Prostate gland (tissue), 2 donors: Measurements from ENCODE around the gene ZNF891.

ENCODE experiments used
- CTCF ChIP-seq, 4 experiments: fragments of 200-600 bp in 2 of 4; fragments of 450-650 bp in 2 of 4; sonication (generic) in 2 of 4; IDR thresholded peaks; 1 replicate in 3 of 4; 2 replicates in 1 of 4; pipeline ENCODE4 v1.5.1; 2016 to 2019; ENCODE audit warnings: antibody characterized with exemption in 4 of 4, mild to moderate bottlenecking in 2 of 4, moderate library complexity in 2 of 4
- POLR2A ChIP-seq: fragments of 450-650 bp; IDR thresholded peaks from one replicate; pipeline ENCODE4 v1.6.1; 2016; ENCODE audit warnings: antibody characterized with exemption, mild to moderate bottlenecking

GRCh38 chr12:133106253-133106652 lies 23.8 kb downstream of the ZNF891 start:
- no peak for TF ChIP-seq CTCF (IDR thresholded peaks at IDR 0.05)
- no peak for TF ChIP-seq POLR2A
